ENCODE measurements around the gene ANKH. TPM values are rescaled to one million over a fixed set of nuclear protein-coding genes. Genes with fewer than 3 reads are reported as not detected.

ANKH gene
- total and polyA plus RNA-seq, 2 of the 13 experiments (the other 11 are each of a cell fraction or from before 2014, with no cell fraction given): 25.0 to 36.0 TPM

DNA sequence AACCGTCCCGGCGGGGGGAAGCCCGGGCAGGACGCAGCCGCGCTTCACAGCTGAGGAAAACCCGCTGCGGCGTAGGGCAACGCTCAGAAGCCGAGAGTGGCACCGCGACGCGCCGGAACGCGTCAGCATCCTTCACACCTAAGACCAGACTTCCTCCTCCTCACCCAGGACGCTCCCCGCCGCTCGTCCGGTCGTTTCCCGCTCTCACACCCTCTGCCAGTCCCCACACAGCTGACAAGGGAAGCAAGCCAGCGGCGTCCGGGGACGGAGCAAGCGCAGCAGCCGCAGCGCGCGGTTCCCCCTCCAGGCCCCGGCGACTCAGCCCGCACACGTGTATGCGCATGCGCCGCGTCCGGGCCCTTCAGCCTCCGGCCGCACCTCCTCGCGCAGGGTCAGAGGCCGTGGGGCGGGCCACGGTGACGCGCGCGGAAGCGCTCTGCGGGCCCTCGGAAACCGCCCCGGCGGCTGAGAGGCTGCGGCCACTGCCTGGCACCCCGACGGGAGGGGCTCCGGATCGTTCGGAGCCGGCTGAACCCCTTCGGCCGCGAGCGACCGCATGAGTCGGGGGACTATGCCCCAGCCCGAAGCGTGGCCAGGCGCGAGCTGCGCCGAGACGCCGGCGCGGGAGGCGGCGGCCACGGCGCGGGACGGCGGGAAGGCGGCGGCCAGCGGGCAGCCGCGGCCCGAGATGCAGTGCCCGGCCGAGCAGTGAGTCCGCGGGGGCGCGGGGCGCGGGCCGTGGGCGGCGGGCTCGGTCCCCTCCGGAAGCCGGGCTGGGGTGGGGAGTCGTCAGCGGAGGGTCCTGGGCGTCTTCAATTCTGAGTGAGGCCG lies 207.1 kb downstream of the ANKH start, which contains the start of gene OTULIN (continued):
- peak; percentile 75; the same call in 1 of the 2 replicates for TF ChIP-seq SP4 (CRISPR knock-in tag; IDR thresholded peaks at IDR 0.05)
- TF ChIP-seq, protein P1, sequence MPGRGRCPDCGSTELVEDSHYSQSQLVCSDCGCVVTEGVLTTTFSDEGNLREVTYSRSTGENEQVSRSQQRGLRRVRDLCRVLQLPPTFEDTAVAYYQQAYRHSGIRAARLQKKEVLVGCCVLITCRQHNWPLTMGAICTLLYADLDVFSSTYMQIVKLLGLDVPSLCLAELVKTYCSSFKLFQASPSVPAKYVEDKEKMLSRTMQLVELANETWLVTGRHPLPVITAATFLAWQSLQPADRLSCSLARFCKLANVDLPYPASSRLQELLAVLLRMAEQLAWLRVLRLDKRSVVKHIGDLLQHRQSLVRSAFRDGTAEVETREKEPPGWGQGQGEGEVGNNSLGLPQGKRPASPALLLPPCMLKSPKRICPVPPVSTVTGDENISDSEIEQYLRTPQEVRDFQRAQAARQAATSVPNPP (CRISPR knock-in tag; IDR thresholded peaks at IDR 0.05): peak; percentile 79
- TF ChIP-seq, protein P2, sequence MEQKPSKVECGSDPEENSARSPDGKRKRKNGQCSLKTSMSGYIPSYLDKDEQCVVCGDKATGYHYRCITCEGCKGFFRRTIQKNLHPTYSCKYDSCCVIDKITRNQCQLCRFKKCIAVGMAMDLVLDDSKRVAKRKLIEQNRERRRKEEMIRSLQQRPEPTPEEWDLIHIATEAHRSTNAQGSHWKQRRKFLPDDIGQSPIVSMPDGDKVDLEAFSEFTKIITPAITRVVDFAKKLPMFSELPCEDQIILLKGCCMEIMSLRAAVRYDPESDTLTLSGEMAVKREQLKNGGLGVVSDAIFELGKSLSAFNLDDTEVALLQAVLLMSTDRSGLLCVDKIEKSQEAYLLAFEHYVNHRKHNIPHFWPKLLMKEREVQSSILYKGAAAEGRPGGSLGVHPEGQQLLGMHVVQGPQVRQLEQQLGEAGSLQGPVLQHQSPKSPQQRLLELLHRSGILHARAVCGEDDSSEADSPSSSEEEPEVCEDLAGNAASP (CRISPR knock-in tag; IDR thresholded peaks at IDR 0.05; ENCODE audit: borderline replicate concordance): peak; percentile 59; the same call in 1 of the 2 replicates
- no peak for TF ChIP-seq SP140L (CRISPR knock-in tag; IDR thresholded peaks at IDR 0.05; ENCODE audit: borderline replicate concordance)
- peak; percentile 78; the same call in 1 of the 2 replicates for TF ChIP-seq CBX5 (CRISPR knock-in tag; IDR thresholded peaks at IDR 0.05; ENCODE audit: borderline replicate concordance)
- TF ChIP-seq SNAI1 (CRISPR knock-in tag; IDR thresholded peaks at IDR 0.05; ENCODE audit: borderline replicate concordance): peak; percentile 73; the same call in 1 of the 2 replicates
- no peak for TF ChIP-seq PRPF4 (IDR thresholded peaks at IDR 0.05; ENCODE audit: low read depth, low read length, poor library complexity, severe bottlenecking)
- TF ChIP-seq SMC3 (IDR thresholded peaks at IDR 0.05; ENCODE audit: low read length): no peak
- peak; percentile 43; the same call in 1 of the 2 replicates for TF ChIP-seq SIX4 (CRISPR knock-in tag; IDR thresholded peaks at IDR 0.05)
- TF ChIP-seq, protein P3, sequence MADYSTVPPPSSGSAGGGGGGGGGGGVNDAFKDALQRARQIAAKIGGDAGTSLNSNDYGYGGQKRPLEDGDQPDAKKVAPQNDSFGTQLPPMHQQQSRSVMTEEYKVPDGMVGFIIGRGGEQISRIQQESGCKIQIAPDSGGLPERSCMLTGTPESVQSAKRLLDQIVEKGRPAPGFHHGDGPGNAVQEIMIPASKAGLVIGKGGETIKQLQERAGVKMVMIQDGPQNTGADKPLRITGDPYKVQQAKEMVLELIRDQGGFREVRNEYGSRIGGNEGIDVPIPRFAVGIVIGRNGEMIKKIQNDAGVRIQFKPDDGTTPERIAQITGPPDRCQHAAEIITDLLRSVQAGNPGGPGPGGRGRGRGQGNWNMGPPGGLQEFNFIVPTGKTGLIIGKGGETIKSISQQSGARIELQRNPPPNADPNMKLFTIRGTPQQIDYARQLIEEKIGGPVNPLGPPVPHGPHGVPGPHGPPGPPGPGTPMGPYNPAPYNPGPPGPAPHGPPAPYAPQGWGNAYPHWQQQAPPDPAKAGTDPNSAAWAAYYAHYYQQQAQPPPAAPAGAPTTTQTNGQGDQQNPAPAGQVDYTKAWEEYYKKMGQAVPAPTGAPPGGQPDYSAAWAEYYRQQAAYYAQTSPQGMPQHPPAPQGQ (CRISPR knock-in tag; IDR thresholded peaks at IDR 0.05; ENCODE audit: borderline replicate concordance): no peak
- TF ChIP-seq ZNF570 (CRISPR knock-in tag; IDR thresholded peaks at IDR 0.05; ENCODE audit: borderline replicate concordance): no peak
- TF ChIP-seq, protein P4, sequence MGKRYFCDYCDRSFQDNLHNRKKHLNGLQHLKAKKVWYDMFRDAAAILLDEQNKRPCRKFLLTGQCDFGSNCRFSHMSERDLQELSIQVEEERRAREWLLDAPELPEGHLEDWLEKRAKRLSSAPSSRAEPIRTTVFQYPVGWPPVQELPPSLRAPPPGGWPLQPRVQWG (CRISPR knock-in tag; IDR thresholded peaks at IDR 0.05; ENCODE audit: borderline replicate concordance, low read depth): no peak
- TF ChIP-seq SPEN (CRISPR knock-in tag; IDR thresholded peaks at IDR 0.05; ENCODE audit: low read depth): peak; percentile 90
- TF ChIP-seq MTA1 (CRISPR knock-in tag; IDR thresholded peaks at IDR 0.05; ENCODE audit: borderline replicate concordance): peak; percentile 72; the same call in 1 of the 2 replicates
- 0 out of 2 replicates have a peak, but pooled peaks have one; percentile 19 for TF ChIP-seq SMYD3 (CRISPR knock-in tag; IDR thresholded peaks at IDR 0.05)
- TF ChIP-seq BRCA1 (CRISPR knock-in tag; IDR thresholded peaks at IDR 0.05): peak; percentile 70
- no peak for TF ChIP-seq JUN (CRISPR knock-in tag; IDR thresholded peaks at IDR 0.05)
- TF ChIP-seq ZNF441 (CRISPR knock-in tag; IDR thresholded peaks at IDR 0.05; ENCODE audit: borderline replicate concordance): peak; percentile 92; the same call in 1 of the 2 replicates
- TF ChIP-seq PCBP1 (IDR thresholded peaks at IDR 0.05; ENCODE audit: borderline replicate concordance, low read depth, low read length): no peak
- TF ChIP-seq, protein P5, sequence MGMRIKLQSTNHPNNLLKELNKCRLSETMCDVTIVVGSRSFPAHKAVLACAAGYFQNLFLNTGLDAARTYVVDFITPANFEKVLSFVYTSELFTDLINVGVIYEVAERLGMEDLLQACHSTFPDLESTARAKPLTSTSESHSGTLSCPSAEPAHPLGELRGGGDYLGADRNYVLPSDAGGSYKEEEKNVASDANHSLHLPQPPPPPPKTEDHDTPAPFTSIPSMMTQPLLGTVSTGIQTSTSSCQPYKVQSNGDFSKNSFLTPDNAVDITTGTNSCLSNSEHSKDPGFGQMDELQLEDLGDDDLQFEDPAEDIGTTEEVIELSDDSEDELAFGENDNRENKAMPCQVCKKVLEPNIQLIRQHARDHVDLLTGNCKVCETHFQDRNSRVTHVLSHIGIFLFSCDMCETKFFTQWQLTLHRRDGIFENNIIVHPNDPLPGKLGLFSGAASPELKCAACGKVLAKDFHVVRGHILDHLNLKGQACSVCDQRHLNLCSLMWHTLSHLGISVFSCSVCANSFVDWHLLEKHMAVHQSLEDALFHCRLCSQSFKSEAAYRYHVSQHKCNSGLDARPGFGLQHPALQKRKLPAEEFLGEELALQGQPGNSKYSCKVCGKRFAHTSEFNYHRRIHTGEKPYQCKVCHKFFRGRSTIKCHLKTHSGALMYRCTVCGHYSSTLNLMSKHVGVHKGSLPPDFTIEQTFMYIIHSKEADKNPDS (CRISPR knock-in tag; IDR thresholded peaks at IDR 0.05): no peak; the same call in 1 of the 2 replicates
